ENCODE measurements around the gene ETS2.

- TF ChIP-seq CTCF (IDR thresholded peaks at IDR 0.05; ENCODE audit: control extremely low read depth in 1 of 3, insufficient read depth in 1 of 3, low read depth in 1 of 3, low read length in 3 of 3) (no peak), ZNF274 (IDR thresholded peaks at IDR 0.05; ENCODE audit: borderline replicate concordance, extremely low read depth, low read length) (no peak), SIX5 (IDR thresholded peaks at IDR 0.05; ENCODE audit: low read depth, low read length) (no peak), EP300 (IDR thresholded peaks at IDR 0.05; ENCODE audit: borderline replicate concordance in 1 of 2, low read depth in 2 of 2, low read length in 2 of 2) (no peak), POLR2A (IDR thresholded peaks at IDR 0.05; ENCODE audit: control extremely low read depth in 1 of 2, low read depth in 2 of 2, low read length in 2 of 2) (no peak), TAF1 (IDR thresholded peaks at IDR 0.05; ENCODE audit: low read depth, low read length) (no peak), EZH2 (IDR thresholded peaks at IDR 0.05; ENCODE audit: low read depth, low read length, severe bottlenecking) (no peak), HDAC2 (IDR thresholded peaks at IDR 0.05; ENCODE audit: borderline replicate concordance in 1 of 2, low read depth in 2 of 2, low read length in 2 of 2) (no peak), KDM5A (IDR thresholded peaks at IDR 0.05; ENCODE audit: low read length) (no peak), SUZ12 (IDR thresholded peaks at IDR 0.05; ENCODE audit: low read length) (no peak), ATF3 (IDR thresholded peaks at IDR 0.05; ENCODE audit: insufficient read depth, low read depth, low read length) (no peak)
Observed at GRCh38 chr21:38777015-38777414, 28.7 kb upstream of the ETS2 start.
